Placental epithelial cell (primary cell): Measurements from ENCODE around the gene FDXR. TPM values are rescaled to one million over a fixed set of nuclear protein-coding genes. Genes with fewer than 3 reads are reported as not detected.

ENCODE experiments used
- total RNA-seq: library from RNA; depleted of rRNA; stranded (reverse); fragments of >200 nt; gene quantifications from 2 replicates; pipeline ENCODE4 v1.2.3, GENCODE V29; 2012

The FDXR gene, protein sequence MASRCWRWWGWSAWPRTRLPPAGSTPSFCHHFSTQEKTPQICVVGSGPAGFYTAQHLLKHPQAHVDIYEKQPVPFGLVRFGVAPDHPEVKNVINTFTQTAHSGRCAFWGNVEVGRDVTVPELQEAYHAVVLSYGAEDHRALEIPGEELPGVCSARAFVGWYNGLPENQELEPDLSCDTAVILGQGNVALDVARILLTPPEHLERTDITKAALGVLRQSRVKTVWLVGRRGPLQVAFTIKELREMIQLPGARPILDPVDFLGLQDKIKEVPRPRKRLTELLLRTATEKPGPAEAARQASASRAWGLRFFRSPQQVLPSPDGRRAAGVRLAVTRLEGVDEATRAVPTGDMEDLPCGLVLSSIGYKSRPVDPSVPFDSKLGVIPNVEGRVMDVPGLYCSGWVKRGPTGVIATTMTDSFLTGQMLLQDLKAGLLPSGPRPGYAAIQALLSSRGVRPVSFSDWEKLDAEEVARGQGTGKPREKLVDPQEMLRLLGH
- 12.6 and 37.1 TPM in 2 replicates for total RNA-seq

DNA sequence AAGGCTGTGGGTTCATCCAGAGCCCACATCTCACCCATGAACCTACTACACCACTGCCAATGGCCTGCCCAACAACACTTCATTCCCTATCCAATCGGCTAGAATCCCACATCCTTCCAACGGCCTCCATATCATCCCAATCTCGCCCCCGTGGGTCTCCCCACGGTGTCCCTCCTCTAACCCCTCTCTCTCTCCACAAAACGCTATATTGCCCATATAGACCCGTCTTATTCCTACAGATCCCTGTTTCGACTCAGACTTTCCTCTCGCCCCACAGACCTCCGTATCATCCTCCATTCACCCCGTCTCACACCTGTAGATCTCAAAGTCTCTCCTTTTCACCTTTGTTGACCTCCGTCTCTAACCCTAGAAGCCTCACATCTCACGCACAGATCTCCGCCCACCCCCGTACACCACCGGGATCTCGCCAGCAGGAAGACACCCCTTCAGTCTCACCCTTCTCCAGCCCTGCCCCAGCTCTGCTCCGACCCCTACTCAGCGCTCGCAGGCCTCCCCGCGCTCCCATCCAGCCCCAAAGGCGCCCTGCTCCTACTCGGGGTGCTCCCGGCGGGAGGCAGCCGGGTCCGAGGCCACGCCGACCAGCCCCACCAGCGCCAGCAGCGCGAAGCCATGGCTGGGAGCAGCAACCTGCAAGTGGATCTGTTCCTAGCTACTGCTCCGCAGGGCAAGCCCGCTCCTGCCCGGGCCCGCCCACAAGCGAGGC is at the start of gene FDXR:
TSS of gene FDXR (minus strand) at position 682 of the 724 bp plus-strand sequence. CDS start at position 632, 50 bp downstream.

DNA sequence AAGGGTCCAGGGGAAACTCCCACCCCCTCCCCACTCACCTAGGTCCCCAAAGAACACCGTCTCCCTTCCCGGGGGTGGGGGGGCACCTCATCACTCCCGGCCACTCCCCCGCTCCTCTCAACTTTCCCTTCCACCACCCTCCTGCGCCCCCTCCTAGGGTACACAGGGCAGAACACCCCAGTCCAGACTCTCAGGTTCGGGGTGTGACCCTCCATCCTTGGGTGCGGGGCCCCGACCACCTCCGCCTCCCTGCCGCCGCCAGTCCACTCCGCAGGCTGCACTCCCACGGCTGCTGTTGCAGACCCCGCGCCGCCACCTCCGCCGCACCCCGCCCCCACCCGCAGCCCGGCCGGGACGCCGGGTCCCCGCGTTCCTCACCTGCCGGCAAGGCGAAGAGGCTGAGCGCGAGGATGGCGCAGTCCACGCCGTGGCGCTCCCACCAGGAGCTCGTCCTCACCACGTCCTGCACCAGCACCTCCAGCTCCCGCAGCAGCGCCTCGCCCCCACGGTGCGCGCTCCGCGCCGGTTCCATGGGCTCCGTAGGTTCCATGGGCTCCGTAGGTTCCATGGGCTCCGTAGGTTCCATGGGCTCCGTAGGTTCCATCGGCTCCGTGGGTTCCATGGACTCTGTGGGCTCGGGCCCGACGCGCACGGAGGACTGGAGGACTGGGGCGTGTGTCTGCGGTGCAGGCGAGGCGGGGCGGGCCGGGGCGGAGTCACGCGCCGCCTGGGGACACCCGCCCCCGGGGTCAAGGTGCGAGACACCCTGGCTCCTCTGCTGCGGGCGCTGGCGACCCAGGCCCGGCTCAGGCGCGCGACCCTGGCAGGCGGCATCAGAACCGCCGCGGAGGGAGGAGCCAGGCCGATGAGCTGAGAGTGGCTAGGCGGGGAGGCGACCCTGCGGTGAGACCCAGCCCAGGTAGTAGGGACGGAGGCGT is 20.4 kb upstream of the FDXR start, which contains the start of gene FADS6:
TSS of gene FADS6 (minus strand) at position 660 of the 938 bp plus-strand sequence. CDS start at position 622, 38 bp downstream.

DNA sequence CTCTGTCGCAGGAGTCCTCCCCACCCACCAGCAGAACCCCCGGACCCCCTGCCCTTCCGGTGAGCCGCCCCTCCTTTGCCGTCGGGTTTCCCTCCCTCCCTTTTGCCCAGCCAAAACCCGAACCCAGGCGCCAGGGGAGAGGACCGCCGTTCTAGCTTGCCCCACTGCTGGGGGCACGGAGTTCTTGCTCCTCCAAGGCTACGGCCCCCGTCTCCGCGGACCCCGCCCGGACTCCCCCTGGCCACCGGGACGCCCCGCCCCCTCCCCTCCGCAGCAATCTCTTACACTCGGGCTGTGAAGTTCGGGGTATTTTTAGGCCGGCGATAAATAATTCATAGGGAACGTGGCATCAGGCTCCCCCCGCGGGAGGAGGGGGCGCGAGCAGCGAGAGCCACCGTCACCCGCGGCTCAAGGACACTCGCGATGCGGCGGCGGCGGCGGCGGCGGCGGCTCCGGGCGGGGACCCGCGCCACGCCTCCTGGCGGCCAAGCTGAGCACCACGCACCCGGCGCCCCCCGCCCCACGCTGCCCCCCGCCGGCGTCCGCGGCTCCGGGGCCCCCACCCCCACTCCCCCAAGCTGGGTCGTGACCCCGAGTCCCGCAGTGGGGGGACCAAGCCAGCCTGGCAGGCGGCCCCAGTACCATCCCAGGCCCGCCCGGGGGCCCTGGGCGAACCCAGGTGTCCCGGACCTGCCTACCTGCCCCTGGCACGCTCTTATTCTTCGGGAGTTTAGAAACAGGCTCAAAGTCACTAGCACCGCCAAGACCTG is 13.2 kb downstream of the FDXR start, which contains the start of gene GRIN2C:
TSS of gene GRIN2C (minus strand) at position 427 of the 770 bp plus-strand sequence. CDS start 4,793 bp downstream, outside the sequence.

Other genes with a start within 250 kb of the FDXR start
- not detected in 2 replicates for gene CD300E, start 249.3 kb downstream of the FDXR start, total RNA-seq
- gene CD300LF, start 160.1 kb downstream of the FDXR start, total RNA-seq = not detected in 2 replicates
- under 0.01 TPM in 1 of 2 replicates, not detected in the other for gene RAB37, start 135.7 kb downstream of the FDXR start, total RNA-seq
- 22.0 and 24.5 TPM in 2 replicates for gene NHERF1, start 124.4 kb downstream of the FDXR start, total RNA-seq
- gene NAT9, start 96.6 kb downstream of the FDXR start, total RNA-seq = 34.2 and 45.9 TPM in 2 replicates
- under 0.01 and 0.11 TPM in 2 replicates for gene GRIN2C, start 13.1 kb downstream of the FDXR start, total RNA-seq
- gene FADS6, start 20.6 kb upstream of the FDXR start, total RNA-seq = not detected in 2 replicates
- gene USH1G, start 50.3 kb upstream of the FDXR start, total RNA-seq = under 0.01 and 0.22 TPM in 2 replicates
- gene OTOP2, start 51.3 kb upstream of the FDXR start, total RNA-seq = not detected in 2 replicates
- gene OTOP3, start 62.9 kb upstream of the FDXR start, total RNA-seq = not detected in 2 replicates
- gene HID1, start 99.8 kb upstream of the FDXR start, total RNA-seq = 1.2 and 2.1 TPM in 2 replicates
- gene CDR2L, start 114.6 kb upstream of the FDXR start, total RNA-seq = 34.9 and 47.9 TPM in 2 replicates
- 19.2 and 42.8 TPM in 2 replicates for gene MRPL58, start 139.7 kb upstream of the FDXR start, total RNA-seq
- gene ATP5PD, start 174.0 kb upstream of the FDXR start, total RNA-seq = 228 and 229 TPM in 2 replicates
- gene KCTD2, start 174.2 kb upstream of the FDXR start, total RNA-seq = 17.0 and 21.6 TPM in 2 replicates
- gene SLC16A5, start 215.0 kb upstream of the FDXR start, total RNA-seq = 32.4 and 34.9 TPM in 2 replicates
- 2.6 and 3.5 TPM in 2 replicates for gene ARMC7, start 237.0 kb upstream of the FDXR start, total RNA-seq